T-helper 2 cell treated with Interferon-gamma antibody and Interleukin-4, amounts not matched to agents 5 μg/mL and 100 μg/mL, for 36 hours (primary cell): ENCODE results near the gene ASMTL.
"Not testable (repeated sequence)": the region's sequence is repeated elsewhere in the genome, so short reads cannot be mapped to it uniquely, and the experiment has no call there.

Source experiments
- DNase-seq: peaks from one replicate; pipeline ENCODE4 v3.0.0; 2021; ENCODE audit warnings: low spot score
- H3K27ac Mint-ChIP-seq: one replicate; pipeline ENCODE4 v1.8.0; 2021; ENCODE audit warnings: mild to moderate bottlenecking, mixed read lengths
- H3K27me3 Mint-ChIP-seq: one replicate; pipeline ENCODE4 v1.8.0; 2021; ENCODE audit warnings: low read depth, mixed read lengths
- H3K36me3 Mint-ChIP-seq: one replicate; pipeline ENCODE4 v1.8.0; 2021; ENCODE audit warnings: low read depth, mixed read lengths
- H3K4me1 Mint-ChIP-seq: one replicate; pipeline ENCODE4 v1.8.0; 2021; ENCODE audit warnings: low read depth, mixed read lengths
- H3K4me3 Mint-ChIP-seq: one replicate; pipeline ENCODE4 v1.8.0; 2022; ENCODE audit warnings: mild to moderate bottlenecking, moderate library complexity, mixed read lengths
- H3K9me3 Mint-ChIP-seq: one replicate; pipeline ENCODE4 v1.8.0; 2021; ENCODE audit warnings: mixed read lengths

The ASMTL gene

GRCh38 chrX:1368385-1368698 is 84.4 kb downstream of the ASMTL start:
- peaks cover 16% of the 10 kb centered on the region for H3K36me3 Mint-ChIP-seq
- H3K4me3 Mint-ChIP-seq, result no peak overlapping the region
- H3K9me3 Mint-ChIP-seq, result no peaks in the 10 kb centered on the region
- no peaks in the 10 kb centered on the region for H3K4me1 Mint-ChIP-seq
- no peak for DNase-seq
- H3K27ac Mint-ChIP-seq, result peak overlapping the region; percentile 55
- no peaks in the 10 kb centered on the region for H3K27me3 Mint-ChIP-seq

- not testable (repeated sequence) for H3K4me3 Mint-ChIP-seq, H3K4me1 Mint-ChIP-seq, DNase-seq, H3K9me3 Mint-ChIP-seq, H3K27me3 Mint-ChIP-seq, H3K27ac Mint-ChIP-seq
- peaks cover 26% of the 10 kb centered on the region for H3K36me3 Mint-ChIP-seq
Observed at GRCh38 chrX:1366363-1366762, 86.3 kb downstream of the ASMTL start.

- Mint-ChIP-seq H3K9me3 (peaks cover 15% of the 10 kb centered on the region), H3K4me1 (peaks cover 3% of the 10 kb centered on the region), H3K27ac (peak overlapping the region; percentile 61), H3K27me3 (no peaks in the 10 kb centered on the region), H3K4me3 (no peak overlapping the region), H3K36me3 (peaks cover 50% of the 10 kb centered on the region)
- no peak for DNase-seq
Observed at GRCh38 chrX:1361910-1362309, 90.8 kb downstream of the ASMTL start.

- H3K27me3 Mint-ChIP-seq, result no peaks in the 10 kb centered on the region
- peaks cover 50% of the 10 kb centered on the region for H3K36me3 Mint-ChIP-seq
- no peak overlapping the region for H3K4me3 Mint-ChIP-seq
- H3K4me1 Mint-ChIP-seq, result peaks cover 3% of the 10 kb centered on the region
- peaks cover 15% of the 10 kb centered on the region for H3K9me3 Mint-ChIP-seq
- DNase-seq, result no peak
- peak overlapping the region; percentile 62 for H3K27ac Mint-ChIP-seq
Observed at GRCh38 chrX:1361275-1361674, 91.4 kb downstream of the ASMTL start.

- Mint-ChIP-seq H3K36me3 (peaks cover 57% of the 10 kb centered on the region), H3K27me3 (no peaks in the 10 kb centered on the region), H3K4me3 (no peak overlapping the region), H3K4me1 (peaks cover 5% of the 10 kb centered on the region), H3K27ac (peak overlapping the region; percentile 32), H3K9me3 (peaks cover 15% of the 10 kb centered on the region)
- DNase-seq, result no peak
Observed at GRCh38 chrX:1360171-1360570, 92.5 kb downstream of the ASMTL start.

- Mint-ChIP-seq H3K4me3 (no peak overlapping the region), H3K9me3 (peaks cover 15% of the 10 kb centered on the region), H3K27ac (no peak overlapping the region), H3K4me1 (peaks cover 5% of the 10 kb centered on the region), H3K36me3 (peaks cover 53% of the 10 kb centered on the region), H3K27me3 (no peaks in the 10 kb centered on the region)
- no peak for DNase-seq
Observed at GRCh38 chrX:1359477-1359873, 93.2 kb downstream of the ASMTL start.

- Mint-ChIP-seq H3K9me3 (peaks cover 15% of the 10 kb centered on the region), H3K4me3 (no peak overlapping the region), H3K4me1 (peaks cover 8% of the 10 kb centered on the region), H3K36me3 (peaks cover 58% of the 10 kb centered on the region), H3K27ac (no peak overlapping the region), H3K27me3 (no peaks in the 10 kb centered on the region)
- no peak for DNase-seq
Observed at GRCh38 chrX:1358793-1359476, 93.8 kb downstream of the ASMTL start.

GRCh38 chrX:1357993-1358392 is 94.7 kb downstream of the ASMTL start:
- Mint-ChIP-seq H3K4me1 (peaks cover 8% of the 10 kb centered on the region), H3K27me3 (no peaks in the 10 kb centered on the region), H3K27ac (no peak overlapping the region), H3K36me3 (peaks cover 54% of the 10 kb centered on the region), H3K9me3 (peaks cover 15% of the 10 kb centered on the region), H3K4me3 (no peak overlapping the region)
- no peak for DNase-seq

- Mint-ChIP-seq H3K4me3 (no peak overlapping the region), H3K27ac (peak overlapping the region; percentile 62), H3K4me1 (peaks cover 5% of the 10 kb centered on the region), H3K27me3 (no peaks in the 10 kb centered on the region), H3K36me3 (peaks cover 53% of the 10 kb centered on the region), H3K9me3 (peaks cover 14% of the 10 kb centered on the region)
- no peak for DNase-seq
Observed at GRCh38 chrX:1355131-1356046, 97.3 kb downstream of the ASMTL start.

GRCh38 chrX:1354036-1355019 is 98.4 kb downstream of the ASMTL start:
- peaks cover 48% of the 10 kb centered on the region for H3K36me3 Mint-ChIP-seq
- H3K27ac Mint-ChIP-seq, result peak overlapping the region; percentile 69
- peaks cover 5% of the 10 kb centered on the region for H3K9me3 Mint-ChIP-seq

More at GRCh38 chrX:1354036-1355019, 98.4 kb downstream of the ASMTL start:
- DNase-seq, result no peak
- Mint-ChIP-seq H3K27me3 (no peaks in the 10 kb centered on the region), H3K4me3 (no peak overlapping the region), H3K4me1 (peaks cover 5% of the 10 kb centered on the region)
